Left lobe of liver (tissue), 2 donors: ENCODE results near the gene SLC25A42. TPM values are rescaled to one million over a fixed set of nuclear protein-coding genes. Genes with fewer than 3 reads are reported as not detected.
A peak's percentile ranks its signal among the peaks of the same experiment; 100 is the strongest.
"Not testable (repeated sequence)": the region's sequence is repeated elsewhere in the genome, so short reads cannot be mapped to it uniquely, and the experiment has no call there.

Experiments
- ATAC-seq: fragments of 200-7000 bp; cut with Tn5 transposase; one replicate; pipeline ENCODE4 v1.9.1; 2020; ENCODE audit warnings: mild to moderate bottlenecking, moderate library complexity
- DNase-seq: peaks from one replicate; pipeline ENCODE4 v3.0.0-alpha.2; 2020; ENCODE audit warnings: low spot score
- total RNA-seq: library from RNA; stranded (reverse); gene quantifications from one replicate; pipeline ENCODE4 v1.2.1, GENCODE V29; 2021
- donor health status: DM: no; HTN: no; CAD: no; lungs with moderate emphysema.
- donor health status: DM: no; HTN: yes; CAD: no.

SLC25A42 gene
- total RNA-seq, 1 donor from 2014 or later: 77.8 TPM

DNA sequence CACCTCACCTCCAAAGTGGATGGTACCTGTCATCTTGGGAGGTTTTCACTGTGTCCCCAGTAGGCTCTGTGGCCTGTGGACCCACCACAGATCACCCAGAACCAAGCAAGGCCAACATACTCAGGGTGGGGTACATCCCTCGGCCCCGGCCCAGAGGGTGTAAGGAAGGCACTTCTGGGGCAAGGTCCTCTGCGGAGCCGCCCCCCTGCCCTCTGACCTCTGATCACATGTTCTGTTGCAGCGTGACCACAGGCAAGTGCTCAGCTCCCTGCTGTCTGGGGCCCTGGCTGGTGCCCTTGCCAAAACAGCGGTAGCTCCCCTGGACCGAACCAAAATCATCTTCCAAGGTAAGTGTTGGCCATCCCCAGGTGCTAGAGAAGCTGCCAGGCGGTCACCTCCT is 37.7 kb downstream of the SLC25A42 start:
- peak; percentile 93 for DNase-seq
- peak; percentile 55 for ATAC-seq

DNA sequence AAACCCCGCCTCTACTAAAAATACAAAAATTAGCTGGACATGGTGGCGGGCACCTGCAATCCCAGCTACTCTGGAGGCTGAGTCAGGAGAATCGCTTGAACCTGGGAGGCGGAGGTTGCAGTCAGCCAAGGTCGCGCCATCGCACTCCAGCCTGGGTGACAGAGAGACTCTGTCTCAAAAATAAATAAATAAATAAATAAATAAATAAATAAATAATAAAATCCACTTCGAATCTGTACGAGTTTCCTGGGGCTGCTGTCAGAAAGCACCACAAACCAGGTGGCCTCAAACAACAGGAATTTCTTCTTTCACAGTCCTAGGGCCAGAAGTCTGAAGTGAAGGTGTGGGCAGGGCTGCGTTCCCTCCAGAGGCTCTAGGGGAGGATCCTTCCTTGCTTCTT is 38.8 kb downstream of the SLC25A42 start:
- not testable (repeated sequence) for DNase-seq, ATAC-seq

DNA sequence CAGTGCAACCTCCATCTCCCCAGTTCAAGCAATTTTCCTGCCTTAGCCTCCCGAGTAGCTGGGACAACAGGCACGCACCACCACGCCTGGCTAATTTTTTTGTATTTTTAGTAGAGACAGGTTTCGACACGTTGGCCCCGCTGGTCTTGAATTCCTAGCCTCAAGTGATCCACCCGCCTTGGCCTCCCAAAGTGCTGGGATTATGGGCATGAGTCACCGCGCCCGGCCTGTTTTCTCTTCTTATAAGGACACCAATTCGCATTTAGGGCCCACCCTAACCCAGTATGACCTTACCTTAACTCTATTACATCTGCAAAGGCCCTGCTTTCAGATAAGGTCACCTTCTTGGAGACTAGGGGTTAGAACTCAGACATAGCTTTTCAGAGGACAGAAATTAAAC is 39.4 kb downstream of the SLC25A42 start:
- ATAC-seq (no peak), DNase-seq (no peak)

DNA sequence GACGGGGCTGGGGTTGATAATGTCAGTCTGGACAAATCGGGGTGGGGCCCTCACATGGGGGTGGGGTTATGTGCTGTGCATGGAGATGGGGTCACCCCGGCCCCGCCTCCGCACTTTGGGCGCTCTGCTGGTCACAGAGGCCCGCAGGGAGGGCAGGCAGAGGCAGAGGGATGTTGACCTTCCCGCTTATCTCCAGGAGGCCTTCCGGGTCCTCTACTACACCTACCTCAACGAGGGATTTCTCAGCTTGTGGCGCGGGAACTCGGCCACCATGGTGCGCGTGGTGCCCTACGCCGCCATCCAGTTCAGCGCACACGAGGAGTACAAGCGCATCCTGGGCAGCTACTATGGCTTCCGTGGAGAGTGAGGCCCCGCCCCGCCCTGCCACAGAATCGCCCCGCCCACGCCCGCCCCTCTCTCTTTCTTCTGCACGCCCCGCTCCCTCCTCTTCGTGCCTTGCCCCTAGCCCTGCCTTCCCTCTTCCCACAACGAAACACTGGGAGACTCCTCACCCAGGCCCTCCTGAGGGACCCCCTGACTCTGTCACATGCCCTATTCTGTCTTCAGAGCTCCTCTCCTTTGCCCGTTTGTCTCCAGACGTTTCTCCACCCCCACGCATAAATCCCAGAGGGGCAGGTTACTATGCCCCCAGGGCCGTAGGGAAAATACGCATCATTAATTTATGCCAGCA is 41.7 kb downstream of the SLC25A42 start:
- ATAC-seq (no peak), DNase-seq (no peak)

DNA sequence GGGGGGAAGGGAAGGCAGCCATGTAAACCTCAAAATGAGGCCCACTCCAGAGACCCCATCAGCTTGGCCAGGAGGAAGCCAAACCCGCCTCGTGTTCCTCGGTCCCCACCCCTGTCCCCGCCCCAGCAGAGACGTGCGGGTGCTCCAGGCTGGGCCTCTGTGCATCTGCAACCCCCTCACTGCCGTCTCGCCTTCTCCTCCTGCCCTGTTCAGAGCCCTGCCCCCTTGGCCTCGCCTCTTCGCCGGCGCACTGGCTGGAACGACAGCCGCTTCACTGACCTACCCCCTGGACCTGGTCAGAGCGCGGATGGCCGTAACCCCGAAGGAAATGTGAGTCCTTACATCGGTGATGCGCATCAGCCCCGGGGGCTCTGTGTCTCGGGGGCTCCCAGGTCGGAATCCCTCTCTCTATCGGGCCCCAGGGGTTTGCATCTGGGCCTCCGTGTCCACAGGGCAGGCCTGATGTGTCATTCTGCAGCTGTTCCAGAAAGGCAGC is 42.3 kb downstream of the SLC25A42 start:
- ATAC-seq (no peak), DNase-seq (no peak)

DNA sequence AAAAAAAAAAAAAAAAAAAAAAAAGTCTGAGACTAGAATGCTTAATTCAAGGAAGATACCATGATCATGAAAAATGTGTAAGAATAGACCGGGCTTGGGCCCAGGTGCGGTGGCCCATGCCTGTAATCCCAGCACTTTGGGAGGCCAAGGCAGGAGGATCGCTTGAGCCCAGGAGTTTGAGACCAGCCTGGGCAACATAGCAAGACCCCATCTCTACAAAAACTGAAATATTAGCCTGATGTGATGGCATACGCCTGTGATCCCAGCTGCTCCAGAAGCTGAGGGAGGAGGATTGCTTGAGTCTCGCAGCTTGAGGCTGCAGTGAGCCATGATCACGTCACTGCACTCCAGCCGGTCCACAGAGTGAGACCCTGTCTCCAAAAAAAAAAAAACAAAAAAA is 43.1 kb downstream of the SLC25A42 start:
- not testable (repeated sequence) for ATAC-seq, DNase-seq

DNA sequence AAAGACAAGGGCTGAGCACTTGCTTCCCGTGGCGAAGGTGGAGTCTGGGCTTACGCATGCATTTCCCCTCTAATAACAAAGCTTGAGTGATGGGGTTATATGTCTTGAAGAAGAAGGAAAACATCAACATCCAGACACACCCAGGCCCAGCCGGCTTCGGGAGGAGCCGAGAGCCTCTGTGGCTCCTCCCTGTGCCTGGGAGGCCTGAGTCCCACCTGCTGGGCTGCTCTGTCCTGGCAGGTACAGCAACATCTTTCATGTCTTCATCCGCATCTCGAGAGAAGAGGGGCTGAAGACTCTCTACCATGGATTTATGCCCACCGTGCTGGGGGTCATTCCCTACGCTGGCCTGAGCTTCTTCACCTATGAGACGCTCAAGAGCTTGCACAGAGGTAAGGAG is 43.9 kb downstream of the SLC25A42 start:
- ATAC-seq: no peak
- no peak for DNase-seq

DNA sequence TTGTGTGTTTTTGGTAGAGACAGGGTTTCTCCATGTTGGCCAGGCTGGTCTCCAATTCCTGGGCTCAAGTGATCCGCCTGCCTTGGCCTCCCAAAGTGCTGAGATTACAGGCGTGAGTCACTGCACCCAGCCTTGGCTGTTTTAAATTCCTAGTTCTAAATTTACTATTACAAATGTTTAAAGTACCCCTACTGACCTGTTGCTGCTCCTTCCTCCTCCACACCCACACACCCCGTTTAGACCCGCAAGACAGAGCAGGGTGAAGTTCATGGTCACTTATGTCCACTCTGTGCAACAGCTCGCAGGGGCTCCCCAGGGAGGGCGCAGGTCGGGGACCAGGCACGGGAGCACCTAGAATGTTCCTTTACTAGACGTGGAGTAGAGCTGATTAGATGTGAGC is 45.8 kb downstream of the SLC25A42 start:
- ATAC-seq: no peak
- DNase-seq: no peak

DNA sequence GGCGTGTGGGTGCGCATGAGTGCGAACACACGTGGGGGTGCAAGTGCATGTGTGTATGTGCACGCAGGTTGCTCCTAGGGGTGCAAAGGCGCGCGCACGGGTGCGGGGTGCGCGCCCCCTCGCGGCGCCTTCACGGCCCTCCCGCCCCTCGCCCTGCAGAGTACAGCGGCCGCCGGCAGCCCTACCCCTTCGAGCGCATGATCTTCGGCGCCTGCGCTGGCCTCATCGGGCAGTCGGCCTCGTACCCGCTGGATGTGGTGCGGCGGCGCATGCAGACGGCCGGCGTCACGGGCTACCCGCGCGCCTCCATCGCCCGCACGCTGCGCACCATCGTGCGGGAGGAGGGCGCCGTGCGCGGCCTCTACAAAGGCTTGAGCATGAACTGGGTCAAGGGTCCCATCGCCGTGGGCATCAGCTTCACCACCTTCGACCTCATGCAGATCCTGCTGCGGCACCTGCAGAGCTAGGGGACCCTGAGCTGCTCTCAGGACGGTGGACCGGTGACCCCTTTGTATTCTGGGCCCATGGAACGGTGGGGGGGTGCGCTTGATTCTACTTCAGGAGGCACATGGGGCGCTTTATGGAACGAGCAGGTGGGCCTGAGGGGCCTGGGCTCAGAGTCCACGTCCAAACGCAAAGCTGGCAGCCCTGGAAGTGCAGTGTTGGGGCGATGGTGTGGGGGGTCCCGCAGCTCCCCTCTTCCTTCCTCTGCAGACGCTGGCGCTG is 46.8 kb downstream of the SLC25A42 start:
- DNase-seq: no peak
- ATAC-seq: no peak

DNA sequence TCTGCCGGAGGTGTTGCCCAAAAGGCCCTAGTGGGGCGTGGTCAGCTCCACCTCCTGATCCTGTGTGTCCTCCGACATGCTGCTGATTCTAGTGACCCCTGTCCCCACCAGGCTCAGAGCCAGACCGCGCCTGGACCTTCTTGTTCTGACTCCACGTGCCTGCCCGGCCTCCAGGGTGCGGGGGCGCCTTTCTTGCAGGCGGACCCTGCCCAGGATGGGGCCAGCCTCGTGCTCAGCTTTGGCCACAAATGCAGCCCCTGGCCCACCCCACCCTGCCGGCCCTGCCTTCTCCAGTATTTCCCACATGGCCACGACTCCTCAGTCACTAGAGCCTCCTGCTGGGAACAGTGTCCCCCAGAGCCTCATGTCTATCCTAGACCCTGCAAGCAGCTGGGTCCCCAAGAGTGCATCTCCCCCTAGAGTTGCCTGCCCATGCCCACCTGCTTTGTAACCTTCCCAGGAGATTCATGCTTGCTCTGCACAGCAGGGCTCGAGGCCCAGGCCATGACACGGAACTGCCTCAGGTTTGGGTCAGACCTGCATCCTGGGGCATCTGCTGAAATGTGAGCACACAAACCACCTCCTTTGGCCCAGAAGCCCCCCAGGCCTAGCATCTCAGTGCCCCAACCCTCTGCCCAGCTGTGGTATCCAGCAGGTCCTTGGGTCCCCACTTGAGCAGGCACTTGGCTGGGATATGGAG is 47.5 kb downstream of the SLC25A42 start:
- peak; percentile 96 for DNase-seq
- ATAC-seq: peak; percentile 80

DNA sequence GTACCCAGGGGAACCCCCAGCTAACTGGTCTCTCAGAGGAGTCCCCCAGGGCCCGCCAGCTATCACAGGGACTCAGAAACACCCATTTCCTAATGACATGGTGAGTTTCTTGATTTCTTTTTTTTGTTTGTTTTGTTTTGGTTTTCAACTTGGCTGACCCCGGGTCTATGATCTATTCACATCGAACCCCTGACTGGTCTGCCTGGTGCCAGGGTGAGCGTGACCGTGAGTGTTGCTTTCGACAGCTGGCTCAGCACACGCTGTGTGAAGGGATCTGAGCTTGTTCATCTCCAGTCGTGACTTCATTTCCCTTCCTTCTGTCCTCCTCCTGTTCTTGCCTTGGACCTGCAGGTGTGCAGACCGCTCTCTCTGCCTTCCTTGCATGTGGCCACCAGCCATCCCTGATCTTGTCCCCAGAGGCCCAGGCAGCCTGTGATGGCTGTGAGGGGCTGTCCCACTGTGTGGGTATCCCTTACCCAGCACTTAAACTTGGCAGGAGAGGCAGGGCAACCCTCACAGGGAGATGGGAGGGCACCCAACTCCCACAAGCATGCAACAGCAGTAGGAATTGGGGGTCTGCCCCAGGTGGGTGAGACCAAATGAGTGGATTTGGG is 48.3 kb downstream of the SLC25A42 start:
- ATAC-seq: peak; percentile 66

DNA sequence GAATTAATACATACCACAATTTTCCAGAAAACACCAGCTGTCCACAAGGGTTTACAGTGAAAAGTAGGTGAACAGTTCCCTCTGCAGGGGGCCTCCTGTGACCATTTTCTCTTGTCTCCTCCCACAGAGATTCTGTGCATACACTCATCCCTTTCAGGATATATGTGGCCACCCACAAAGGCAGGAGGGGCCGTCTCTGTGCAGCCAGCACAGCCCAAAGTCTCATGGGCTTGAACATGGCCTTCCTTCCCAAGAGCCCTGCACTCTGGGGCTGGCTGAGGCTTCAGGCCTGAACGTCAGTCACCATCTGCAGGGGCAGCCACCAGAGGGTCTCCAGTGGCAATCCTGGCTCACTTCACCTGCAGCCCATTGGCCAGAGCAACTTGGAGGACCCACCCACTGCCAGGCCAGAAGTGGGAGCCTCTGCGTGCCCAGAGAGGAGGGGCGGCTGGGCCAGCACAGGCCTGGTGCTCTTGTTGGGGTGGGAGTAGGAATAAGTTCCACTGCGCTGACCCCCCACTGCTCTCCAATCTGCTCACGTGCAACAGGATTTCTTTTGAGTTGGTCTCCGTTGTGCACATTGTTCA is 49.3 kb downstream of the SLC25A42 start:
- ATAC-seq (no peak), DNase-seq (no peak)

More for the DNA sequence above, 48.3 kb downstream of the SLC25A42 start:
- DNase-seq: peak; percentile 81

DNA sequence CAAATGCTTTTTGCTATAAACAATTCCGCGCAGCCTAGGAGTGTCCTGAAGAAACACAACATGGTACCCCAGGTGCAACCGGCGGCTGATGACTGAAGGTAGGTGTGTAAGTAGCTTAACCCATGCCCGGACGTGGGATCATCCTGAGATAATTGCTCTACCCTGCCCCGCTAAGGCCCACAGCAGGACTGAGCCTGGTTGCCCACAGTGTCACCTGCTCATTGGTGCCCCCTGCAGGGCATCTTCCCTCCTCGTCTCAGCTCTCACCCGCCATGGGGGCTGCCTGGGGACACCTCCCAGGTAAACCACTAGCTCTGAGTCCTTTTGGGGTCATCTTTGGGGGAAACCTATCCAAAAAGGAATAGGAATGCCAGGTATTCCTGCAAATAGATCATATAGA is 52.2 kb downstream of the SLC25A42 start:
- DNase-seq: peak; percentile 71
- ATAC-seq: peak; percentile 63

DNA sequence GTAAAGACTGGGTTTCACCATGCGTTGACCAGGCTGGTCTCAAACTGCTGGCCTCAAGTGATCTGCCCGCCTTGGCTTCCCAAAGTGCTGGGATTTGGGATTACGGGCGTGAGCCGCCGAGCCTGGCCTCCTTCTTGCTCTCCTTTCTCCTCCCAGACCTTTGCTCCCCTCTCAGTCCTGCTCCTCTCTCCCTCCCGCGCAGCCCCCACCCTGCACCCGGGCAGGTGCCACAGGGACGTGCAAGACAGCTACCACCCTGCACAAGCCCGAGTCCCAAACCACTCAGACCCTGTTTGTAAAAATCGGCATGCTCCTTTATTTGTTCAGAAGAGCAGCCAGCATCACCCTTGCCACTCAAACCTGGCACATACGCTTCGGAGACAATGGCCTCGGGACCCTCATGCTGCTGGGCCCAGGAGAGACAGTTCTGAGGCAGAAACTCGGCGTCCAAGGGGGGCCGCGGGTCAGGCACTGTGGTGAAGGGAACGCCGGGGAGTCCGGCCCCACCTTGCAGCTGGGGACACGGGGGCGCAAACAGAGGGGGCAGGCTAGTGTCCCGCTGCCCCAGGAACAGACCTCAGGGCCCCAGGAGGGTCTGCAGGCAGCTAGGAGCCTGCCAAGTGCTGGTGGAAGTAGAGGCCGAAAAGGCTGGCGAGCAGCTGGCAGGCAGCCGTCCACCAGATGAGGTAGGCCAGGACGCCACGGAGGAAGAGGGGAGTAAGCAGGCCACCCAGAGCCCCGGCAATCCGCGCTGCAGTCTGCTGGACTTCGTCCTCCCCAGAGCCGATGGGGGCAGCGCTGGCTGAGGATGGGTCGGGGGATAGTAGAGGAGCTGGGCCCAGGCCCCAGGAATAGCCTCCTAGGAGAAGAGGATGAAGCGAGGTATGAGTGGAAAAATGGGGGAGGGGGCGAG is 55.8 kb downstream of the SLC25A42 start:
- ATAC-seq: no peak
- DNase-seq: no peak

DNA sequence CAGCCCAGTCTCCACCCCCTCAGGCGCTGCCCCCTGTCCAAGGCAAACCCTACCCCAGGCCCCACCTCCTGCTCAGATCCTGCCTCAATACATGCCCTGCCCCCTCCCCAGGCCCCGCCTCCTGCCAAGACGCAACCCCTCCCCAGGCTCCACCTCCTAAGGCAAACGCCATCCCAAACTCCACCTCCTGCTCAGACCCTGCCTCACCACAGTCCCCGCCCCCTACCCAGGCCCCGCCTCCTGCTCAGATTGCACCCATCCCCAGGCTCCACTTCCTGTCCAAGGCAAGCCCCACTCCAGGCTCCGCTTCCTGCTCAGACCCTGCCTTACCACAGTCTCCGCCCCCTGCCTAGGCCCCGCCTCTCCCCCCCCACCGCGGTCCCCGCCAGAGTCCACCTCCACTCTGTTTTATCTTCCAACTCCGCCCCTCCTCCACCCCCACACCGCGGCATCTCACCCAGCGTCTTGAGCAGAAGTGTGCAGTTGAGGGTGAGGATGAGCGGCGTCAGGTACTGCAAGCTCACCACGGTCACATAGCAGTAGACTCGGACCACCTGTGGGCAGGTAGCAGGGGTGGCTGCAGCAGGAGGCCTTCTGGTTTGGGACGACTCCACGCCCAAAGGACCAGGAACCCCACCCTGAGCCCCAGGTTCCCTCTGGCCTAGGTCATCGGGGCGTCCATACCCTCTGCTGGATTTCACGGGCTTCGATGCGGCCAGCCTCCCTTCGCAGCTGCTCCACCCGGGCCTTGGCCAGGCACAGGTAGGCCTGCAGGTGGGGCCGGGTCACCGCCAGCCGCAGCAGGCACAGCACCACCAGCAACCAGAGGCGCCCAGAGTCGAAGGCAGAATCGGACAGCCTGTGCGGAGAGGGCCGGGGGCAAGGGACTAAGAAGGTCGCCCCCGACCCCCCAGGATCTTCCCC is 56.8 kb downstream of the SLC25A42 start:
- peak; percentile 34 for ATAC-seq

DNA sequence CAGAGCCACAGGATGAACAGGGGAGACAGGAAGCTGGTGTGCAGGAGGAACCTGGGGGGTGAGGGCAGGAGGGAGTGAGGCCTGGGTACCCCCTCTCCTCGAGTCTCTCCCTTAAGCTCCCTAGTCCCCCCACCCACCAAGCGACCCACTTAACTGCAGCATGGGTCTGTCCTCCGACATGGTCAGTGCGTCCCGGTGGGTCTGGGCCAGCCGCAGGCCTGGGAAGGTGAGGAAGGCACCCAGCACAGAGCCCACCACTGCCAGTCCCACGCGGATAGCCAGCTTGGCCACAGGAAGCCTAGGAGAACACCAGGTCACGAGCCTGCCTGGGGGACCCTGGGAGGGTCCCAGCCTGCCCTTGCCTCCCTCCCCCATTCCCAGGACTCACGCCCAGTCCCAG is 57.6 kb downstream of the SLC25A42 start:
- ATAC-seq (no peak), DNase-seq (no peak)

More for the DNA sequence above, 56.8 kb downstream of the SLC25A42 start:
- DNase-seq: no peak

DNA sequence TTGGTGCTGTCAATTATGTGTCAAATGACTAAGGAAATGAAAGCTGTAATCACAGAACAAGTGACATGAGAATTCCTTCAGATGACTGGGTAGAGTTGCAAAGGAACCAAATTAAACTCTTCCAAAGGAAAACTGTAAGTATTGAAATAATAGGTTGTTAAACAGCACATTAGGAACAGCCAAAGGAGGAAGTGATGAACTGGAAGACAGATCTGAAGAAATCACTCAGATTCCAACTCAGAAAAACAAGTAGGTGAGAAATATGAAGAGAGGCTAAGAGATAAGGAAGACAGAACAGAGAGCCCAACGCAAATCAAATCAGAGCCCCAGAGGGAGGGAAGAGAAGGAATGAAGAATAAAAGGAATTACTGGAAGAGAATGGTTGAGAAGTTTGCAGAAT is 59.1 kb downstream of the SLC25A42 start:
- no peak for DNase-seq
- no peak for ATAC-seq

DNA sequence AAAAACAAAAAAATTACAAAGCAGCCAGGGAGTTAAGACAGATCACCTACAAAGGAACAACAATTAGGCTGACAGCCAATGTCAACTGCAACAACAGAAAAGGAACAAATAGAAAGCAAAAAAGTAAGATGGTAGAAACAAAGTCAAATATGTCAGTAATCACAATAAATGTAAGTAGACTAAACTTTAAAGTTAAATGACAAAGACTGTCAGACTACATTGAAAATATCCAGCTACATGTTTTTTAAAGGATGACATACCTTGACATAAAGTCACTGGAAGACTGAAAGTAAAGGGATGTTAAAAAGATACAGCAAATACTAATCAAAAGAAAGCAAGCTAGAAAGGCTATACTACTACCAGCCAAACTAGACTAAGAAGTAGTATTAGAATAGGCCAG is 59.6 kb downstream of the SLC25A42 start:
- ATAC-seq: no peak

DNA sequence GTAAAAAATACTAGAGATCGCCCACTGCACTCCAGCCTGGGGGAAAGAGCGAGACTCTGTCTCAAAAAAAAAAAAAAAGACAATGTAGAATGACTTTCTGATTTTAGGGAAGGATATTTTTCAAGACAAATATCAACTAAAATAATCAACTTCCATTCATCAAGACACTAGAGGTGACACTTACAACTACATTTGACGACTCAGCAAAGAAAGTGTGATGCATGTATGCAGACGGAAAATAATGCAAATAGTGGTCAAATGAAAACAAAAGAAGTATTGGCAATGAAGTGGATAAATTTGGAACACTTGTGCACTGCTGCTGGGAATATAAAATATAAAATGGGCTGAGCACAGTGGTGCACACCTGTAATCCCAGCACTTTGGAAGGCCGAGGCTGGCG is 62.3 kb downstream of the SLC25A42 start:
- no peak for ATAC-seq
- DNase-seq: no peak

More for the DNA sequence above, 59.6 kb downstream of the SLC25A42 start:
- no peak for DNase-seq
